Fibroblast of pulmonary artery (primary cell): ENCODE measurements around the gene AQP1.

Source experiments
- DNase-seq: peaks from one replicate; pipeline ENCODE4 v3.0.0-alpha.2; 2010; ENCODE audit warnings: low read depth
- H3K4me3 ChIP-seq: replicated peaks from 2 replicates; pipeline ENCODE4 v1.5.1; 2011; ENCODE audit warnings: low read depth, mild to moderate bottlenecking, control low read depth, low read length, moderate library complexity
- CTCF ChIP-seq: IDR thresholded peaks from 2 replicates; pipeline ENCODE4 v1.5.1; 2011; ENCODE audit warnings: mild to moderate bottlenecking, control low read depth, low read length, inconsistent platforms; ENCODE audit errors: missing control alignments

AQP1 gene

DNA sequence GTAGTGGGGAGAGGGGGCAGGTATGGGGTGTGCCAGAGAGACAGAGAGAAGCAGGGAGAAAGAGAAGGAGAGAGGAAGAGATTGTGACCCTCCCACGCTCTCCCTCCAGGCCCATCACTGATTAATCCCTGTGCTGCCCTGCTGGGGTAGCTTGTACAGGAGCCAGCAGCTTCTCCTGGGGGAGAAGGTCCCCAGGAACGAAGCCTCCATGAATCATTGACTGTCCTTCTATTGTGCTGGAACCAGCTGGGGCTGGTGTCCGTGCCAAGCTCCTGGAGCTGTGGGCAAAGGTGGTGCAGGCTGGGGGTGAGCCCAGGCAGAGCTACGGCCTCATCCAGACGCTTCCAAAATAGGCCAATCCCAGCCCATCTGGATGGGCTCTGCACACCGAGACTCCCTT is 20.9 kb downstream of the AQP1 start:
- TF ChIP-seq CTCF: no peak
- no peak for DNase-seq

DNA sequence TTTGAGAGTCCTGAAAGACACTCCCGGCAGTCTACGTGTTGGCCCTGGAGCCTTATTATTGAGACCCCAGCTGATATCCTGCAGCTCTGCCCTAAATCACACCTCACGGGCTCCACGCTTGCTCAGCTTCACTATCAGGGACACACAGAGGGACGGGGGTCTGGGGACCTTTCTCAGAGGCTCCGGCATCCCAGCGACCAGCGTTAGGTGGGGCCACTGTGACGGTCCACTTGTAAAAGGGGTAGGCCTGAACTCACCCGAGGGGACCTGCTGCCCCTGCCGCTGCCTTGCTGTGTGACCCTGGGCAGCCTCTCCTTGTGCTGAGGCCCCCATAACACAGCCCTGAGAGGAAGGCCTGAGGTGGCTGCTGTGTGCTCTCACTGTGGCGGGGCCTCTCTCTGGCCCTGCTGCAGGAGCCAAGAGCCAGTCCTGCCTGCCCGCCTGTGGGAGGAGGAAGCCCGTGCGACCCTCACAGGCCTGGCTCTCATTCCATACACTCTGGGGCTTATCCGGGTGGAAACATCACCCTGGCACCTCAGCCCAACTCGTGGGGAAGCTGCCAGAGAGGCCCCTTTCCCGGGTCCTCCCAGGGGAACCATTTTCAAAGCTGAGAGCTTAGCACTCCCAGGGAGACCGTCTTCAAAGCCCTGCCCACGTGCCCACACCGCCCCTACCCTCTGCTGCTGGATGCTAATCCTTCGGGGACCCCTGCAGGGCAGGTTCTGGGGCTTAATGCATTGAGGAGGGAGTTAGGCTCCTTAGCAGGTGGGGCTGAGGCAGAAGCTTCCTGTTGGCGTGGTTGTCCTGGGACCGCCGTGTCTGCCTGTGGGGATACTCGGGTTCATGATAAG is 21.7 kb downstream of the AQP1 start:
- H3K4me3 ChIP-seq: no peak overlapping the region
- no peak for TF ChIP-seq CTCF
- no peak for DNase-seq

More for the DNA sequence above, 20.9 kb downstream of the AQP1 start:
- no peak overlapping the region for H3K4me3 ChIP-seq

DNA sequence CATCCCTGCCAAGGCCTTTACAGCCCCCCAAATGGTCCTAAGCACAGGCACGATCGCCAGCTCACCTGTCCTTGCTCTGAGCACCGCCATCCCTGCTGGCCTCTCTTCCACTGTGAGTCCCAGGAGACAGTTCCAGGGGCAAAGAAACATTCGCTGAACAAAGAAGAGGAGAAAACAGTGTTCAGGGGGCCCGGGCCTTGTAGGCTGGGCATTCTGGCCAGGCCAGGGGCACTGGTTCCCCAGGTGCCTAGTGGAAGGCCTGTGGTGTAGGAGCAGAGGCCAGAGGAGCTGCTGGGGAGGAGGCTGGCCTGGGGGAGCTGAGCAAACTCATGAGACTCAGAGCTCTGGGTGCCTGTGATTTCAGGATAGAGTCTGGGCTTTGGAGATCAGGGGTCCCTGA is 22.6 kb downstream of the AQP1 start:
- DNase-seq: no peak

DNA sequence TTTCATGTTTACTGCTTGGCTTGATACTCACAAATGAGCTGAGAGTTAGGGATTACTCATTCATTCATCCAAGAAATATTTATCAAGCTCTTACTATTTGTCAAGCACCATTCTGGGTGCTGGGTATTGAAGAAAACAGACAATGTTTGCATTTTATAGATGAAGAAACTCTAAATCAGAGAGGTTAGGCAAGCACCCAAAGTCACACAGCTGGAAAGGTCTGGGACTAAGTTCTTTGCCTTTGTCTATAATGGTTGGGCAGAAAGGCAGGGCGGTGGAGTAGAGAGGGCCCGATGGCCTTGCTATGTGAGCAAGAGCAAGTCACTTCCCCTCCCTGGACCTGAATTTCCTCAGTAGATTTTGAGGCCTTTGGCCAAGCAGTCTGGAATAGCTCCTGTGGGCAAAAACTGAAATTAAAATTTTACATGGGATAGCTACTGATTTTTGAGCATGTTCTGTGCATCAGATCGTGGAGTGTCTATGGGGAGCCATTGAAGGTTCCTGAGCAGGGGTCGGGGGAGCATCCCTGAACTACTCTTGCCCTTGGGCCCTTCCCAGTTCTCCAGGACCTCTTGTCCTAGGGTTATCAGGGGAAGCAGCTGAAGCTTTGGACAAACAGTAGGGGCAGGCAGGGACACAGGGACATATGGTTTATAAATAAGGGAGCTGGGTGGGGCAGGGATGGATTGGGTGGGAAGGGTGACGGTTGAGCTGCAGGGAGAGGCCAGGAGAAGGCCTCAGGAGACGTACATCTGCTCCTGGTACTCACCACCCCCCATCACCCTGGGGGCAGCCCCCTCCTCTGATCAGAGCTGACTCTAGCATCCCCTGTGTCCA is 23.3 kb downstream of the AQP1 start:
- H3K4me3 ChIP-seq: no peak overlapping the region
- TF ChIP-seq CTCF: no peak
- DNase-seq: no peak

More for the DNA sequence above, 22.6 kb downstream of the AQP1 start:
- TF ChIP-seq CTCF: no peak
- H3K4me3 ChIP-seq: no peak overlapping the region

DNA sequence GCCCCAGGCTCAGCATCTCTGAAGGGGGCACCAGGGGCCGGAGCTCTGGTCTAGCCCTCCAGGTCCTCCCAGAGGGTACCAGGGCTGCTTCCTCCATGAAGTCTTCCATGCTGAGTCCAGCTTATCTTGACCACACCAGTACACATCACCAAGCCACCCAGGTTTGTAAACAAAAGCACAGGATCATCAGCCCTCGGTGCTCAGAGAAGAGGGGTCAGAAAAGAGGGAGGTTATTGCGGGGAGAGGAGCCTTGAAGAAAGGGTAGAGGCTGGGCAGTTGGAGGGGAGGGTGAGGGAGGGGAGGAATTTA is 23.9 kb downstream of the AQP1 start:
- DNase-seq: no peak
- no peak for TF ChIP-seq CTCF
- H3K4me3 ChIP-seq: no peak overlapping the region

GRCh38 chr7:30936650-30937245 is 25.1 kb downstream of the AQP1 start:
- no peak for TF ChIP-seq CTCF
- DNase-seq: no peak
- no peak overlapping the region for H3K4me3 ChIP-seq
